Neural progenitor cell (in vitro differentiated cells): Measurements from ENCODE around the gene KCP.

Experiments used
- EZH2 ChIP-seq: fragments of 200-600 bp; sonication (generic); IDR thresholded peaks from 2 replicates; pipeline ENCODE4 v1.6.1; 2017; ENCODE audit warnings: antibody characterized with exemption, mild to moderate bottlenecking, moderate library complexity
- TF ChIP-seq, protein P1 (sequence below): fragments of 200-600 bp; sonication (generic); IDR thresholded peaks from 2 replicates; pipeline ENCODE4 v1.5.1; 2017; ENCODE audit warnings: antibody characterized with exemption, mild to moderate bottlenecking

- TF ChIP-seq EZH2, result no peak
- TF ChIP-seq, protein P1, sequence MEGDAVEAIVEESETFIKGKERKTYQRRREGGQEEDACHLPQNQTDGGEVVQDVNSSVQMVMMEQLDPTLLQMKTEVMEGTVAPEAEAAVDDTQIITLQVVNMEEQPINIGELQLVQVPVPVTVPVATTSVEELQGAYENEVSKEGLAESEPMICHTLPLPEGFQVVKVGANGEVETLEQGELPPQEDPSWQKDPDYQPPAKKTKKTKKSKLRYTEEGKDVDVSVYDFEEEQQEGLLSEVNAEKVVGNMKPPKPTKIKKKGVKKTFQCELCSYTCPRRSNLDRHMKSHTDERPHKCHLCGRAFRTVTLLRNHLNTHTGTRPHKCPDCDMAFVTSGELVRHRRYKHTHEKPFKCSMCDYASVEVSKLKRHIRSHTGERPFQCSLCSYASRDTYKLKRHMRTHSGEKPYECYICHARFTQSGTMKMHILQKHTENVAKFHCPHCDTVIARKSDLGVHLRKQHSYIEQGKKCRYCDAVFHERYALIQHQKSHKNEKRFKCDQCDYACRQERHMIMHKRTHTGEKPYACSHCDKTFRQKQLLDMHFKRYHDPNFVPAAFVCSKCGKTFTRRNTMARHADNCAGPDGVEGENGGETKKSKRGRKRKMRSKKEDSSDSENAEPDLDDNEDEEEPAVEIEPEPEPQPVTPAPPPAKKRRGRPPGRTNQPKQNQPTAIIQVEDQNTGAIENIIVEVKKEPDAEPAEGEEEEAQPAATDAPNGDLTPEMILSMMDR, result no peak
Observed at GRCh38 chr7:128827971-128828711, 82.4 kb downstream of the KCP start.
